ENCODE data around the gene CDC7. TPM values are rescaled to one million over a fixed set of nuclear protein-coding genes. Genes with fewer than 3 reads are reported as not detected.

Gene CDC7
- total and polyA plus RNA-seq, 9 of the 15 experiments (the other 6 are each of a cell fraction or from before 2014, with no cell fraction given), result 22.3 to 66.8 (median 44.2) TPM

- 27% methylated on average over 1 of the region's 1 CpG for WGBS (ENCODE audit: insufficient coverage, low coverage, missing lambda C conversion rate)
- FAIRE-seq (no peak), DNase-seq (ENCODE audit: extremely low read depth in 1 of 4, low spot score in 3 of 4) (no peak), ATAC-seq (no peak)
- in situ Hi-C loops (cut with MboI), result loop anchor here (25.0 kb wide), 1 partner anchor 1071 kb away; no protein-coding TSS in a partner anchor
- CTCF ChIA-PET (ENCODE audit: low intra/inter-chr PET ratio), result no interaction called here
- intact Hi-C loops (cut with micrococcal nuclease), result no loop called here
- Histone ChIP-seq H3K4me2 (ENCODE audit: insufficient read depth, low read length) (no peak overlapping the region), H3K27ac (ENCODE audit: extremely low read depth, low read depth, low read length) (no peak overlapping the region), H3K4me3 (no peak overlapping the region), H3K9ac (ENCODE audit: insufficient read depth in 1 of 2, low read depth in 2 of 2, low read length in 2 of 2) (no peak overlapping the region), H3K4me1 (replicated peaks in 1 of 2; ENCODE audit: control insufficient read depth in 2 of 2, insufficient read depth in 2 of 2, low read length in 2 of 2) (no peaks in the 10 kb centered on the region; a peak in 1 of 5 replicates), H3K9me3 (replicated peaks; ENCODE audit: control insufficient read depth, insufficient read depth, low read depth, low read length) (no peaks in the 10 kb centered on the region), H3K27me3 (ENCODE audit: control insufficient read depth in 2 of 2, insufficient read depth in 2 of 2, low read length in 2 of 2) (peaks cover under 1 to 3% of the 10 kb centered on the region in 2 experiments; a peak in 1 of 5 replicates), H4K20me1 (replicated peaks; ENCODE audit: control insufficient read depth, insufficient read depth, low read length) (no peaks in the 10 kb centered on the region), H2AFZ (ENCODE audit: low read depth, low read length) (no peak overlapping the region), H3K9me1 (ENCODE audit: control insufficient read depth, insufficient read depth, low read length) (no peaks in the 10 kb centered on the region), H3K79me2 (ENCODE audit: control insufficient read depth, insufficient read depth, low read length) (no peaks in the 10 kb centered on the region), H3K36me3 (ENCODE audit: control insufficient read depth, insufficient read depth, low read length) (no peaks in the 10 kb centered on the region)
- BruUV-seq (replicated peaks), result no TSS peak
- TF ChIP-seq ZNF707 (CRISPR knock-in tag; conservative IDR thresholded peaks at IDR 0.05) (no peak), RERE (CRISPR knock-in tag; IDR thresholded peaks at IDR 0.05; ENCODE audit: borderline replicate concordance) (no peak)
- TF ChIP-seq, protein P1, sequence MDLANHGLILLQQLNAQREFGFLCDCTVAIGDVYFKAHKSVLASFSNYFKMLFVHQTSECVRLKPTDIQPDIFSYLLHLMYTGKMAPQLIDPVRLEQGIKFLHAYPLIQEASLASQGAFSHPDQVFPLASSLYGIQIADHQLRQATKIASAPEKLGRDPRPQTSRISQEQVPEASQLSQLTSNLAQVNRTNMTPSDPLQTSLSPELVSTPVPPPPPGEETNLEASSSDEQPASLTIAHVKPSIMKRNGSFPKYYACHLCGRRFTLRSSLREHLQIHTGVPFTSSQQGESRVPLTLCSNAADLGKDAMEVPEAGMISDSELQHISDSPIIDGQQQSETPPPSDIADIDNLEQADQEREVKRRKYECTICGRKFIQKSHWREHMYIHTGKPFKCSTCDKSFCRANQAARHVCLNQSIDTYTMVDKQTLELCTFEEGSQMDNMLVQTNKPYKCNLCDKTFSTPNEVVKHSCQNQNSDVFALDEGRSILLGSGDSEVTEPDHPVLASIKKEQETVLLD (IDR thresholded peaks at IDR 0.05), result no peak
- POLR2A ChIA-PET, result no interaction called here
Measured at GRCh38 chr1:91540910-91541309, 40.3 kb downstream of the CDC7 start.
